ENCODE measurements around the gene AKAP13. TPM values are rescaled to one million over a fixed set of nuclear protein-coding genes. Genes with fewer than 3 reads are reported as not detected.
"Not testable (repeated sequence)": the region's sequence is repeated elsewhere in the genome, so short reads cannot be mapped to it uniquely, and the experiment has no call there.

AKAP13 gene
- polyA plus RNA-seq, 3 donors: 42.2 to 83.3 (median 49.0) TPM

- not testable (repeated sequence) for H3K27ac ChIP-seq (ENCODE audit: low read depth, low read length)
Observed at GRCh38 chr15:85481543-85481942, 101.1 kb downstream of the AKAP13 start.

DNA sequence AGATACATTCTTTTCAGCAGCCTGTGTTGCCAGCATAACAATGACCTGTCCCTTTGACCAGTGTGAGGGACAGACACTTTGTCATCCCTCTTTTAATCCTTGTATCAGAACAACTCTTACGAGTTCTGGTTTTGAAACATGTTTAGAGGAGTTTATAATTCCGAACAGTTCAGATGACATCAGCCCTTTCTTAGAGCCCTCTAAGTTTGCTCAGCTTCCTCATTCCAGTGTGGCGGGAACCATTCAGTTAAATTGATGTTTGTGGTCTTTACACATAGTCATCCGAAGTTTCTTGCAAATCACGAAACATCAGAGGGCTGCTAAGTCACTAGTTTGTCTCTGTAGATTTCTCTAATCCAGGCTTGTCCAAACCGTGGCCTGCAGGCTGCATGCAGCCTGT lies 102.5 kb downstream of the AKAP13 start:
- H3K27ac ChIP-seq (ENCODE audit: low read depth, low read length): no peak overlapping the region
- 29 to 60% (median 33%) methylated on average over 6 of the region's 6 CpGs for WGBS, 3 donors

DNA sequence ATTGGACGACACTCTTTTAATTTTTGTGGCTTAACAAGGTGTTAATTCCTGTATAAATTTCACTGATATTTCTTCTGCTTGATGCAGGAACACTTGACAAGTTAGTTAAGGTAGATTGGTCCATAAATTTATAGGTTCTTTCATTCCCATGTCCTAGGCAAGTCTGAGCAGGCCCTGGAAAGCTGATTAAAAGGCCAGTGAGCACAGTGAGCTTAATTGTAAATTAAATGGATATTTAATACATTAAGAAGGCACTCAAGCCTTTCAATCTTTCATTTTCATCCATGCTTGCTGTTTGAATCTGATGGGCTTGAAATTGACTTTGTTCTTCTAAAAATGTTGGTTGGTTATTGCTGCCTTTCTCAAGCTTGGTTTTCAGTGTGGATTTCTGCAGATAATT lies 103.6 kb downstream of the AKAP13 start:
- 84 to 93% (median 89%) methylated on average over 1 of the region's 1 CpG for WGBS, 3 donors
- H3K27ac ChIP-seq (ENCODE audit: low read depth, low read length): not testable (repeated sequence)

GRCh38 chr15:85484923-85485322 lies 104.5 kb downstream of the AKAP13 start:
- not testable (repeated sequence) for H3K27ac ChIP-seq (ENCODE audit: low read depth, low read length)

- no peak overlapping the region for H3K27ac ChIP-seq (ENCODE audit: low read depth, low read length)
Observed at GRCh38 chr15:85485956-85486567, 105.7 kb downstream of the AKAP13 start.

DNA sequence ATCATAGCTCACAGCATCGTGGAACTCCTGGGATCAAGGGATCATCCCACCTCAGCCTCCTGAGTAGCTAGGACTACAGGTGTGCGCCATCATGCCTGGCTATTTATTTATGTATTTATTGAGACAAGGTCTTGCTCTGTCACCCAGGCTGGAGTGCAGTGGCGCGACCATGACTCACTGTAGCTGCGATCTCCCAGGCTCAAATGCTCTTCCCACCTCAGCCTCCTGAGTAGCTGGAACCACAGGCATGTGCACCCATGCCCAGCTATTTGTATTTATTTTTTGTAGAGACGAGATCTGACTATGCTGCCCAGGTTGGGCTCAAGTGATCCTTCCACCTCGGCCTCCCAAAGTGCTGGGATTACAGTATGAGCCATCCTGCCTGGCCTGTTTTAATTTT lies 107.4 kb downstream of the AKAP13 start:
- 90 to 96% (median 93%) methylated on average over 7 of the region's 7 CpGs for WGBS, 3 donors
- H3K27ac ChIP-seq (ENCODE audit: low read depth, low read length): not testable (repeated sequence)

DNA sequence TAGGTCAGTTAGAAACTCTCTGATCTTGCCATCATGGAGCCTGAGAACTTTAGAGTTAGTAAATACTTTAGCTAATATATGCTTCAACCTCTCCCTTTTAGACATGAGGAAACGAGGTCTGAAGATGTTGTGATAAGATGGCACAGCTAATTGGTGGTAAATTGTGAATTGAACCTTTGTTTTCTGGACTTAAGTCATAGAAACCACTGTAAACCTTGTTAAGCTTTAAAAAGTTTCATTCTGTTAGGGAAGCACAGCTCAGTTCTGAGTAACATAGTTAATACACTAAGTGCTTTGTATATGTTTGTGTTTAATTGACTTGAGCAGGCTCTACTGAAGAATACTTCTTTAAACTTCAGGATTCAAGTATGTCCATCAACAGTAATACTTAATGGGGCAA lies 108.6 kb downstream of the AKAP13 start:
- 65 to 81% (median 65%) methylated on average over 1 of the region's 1 CpG for WGBS, 3 donors
- H3K27ac ChIP-seq (ENCODE audit: low read depth, low read length): no peak overlapping the region

DNA sequence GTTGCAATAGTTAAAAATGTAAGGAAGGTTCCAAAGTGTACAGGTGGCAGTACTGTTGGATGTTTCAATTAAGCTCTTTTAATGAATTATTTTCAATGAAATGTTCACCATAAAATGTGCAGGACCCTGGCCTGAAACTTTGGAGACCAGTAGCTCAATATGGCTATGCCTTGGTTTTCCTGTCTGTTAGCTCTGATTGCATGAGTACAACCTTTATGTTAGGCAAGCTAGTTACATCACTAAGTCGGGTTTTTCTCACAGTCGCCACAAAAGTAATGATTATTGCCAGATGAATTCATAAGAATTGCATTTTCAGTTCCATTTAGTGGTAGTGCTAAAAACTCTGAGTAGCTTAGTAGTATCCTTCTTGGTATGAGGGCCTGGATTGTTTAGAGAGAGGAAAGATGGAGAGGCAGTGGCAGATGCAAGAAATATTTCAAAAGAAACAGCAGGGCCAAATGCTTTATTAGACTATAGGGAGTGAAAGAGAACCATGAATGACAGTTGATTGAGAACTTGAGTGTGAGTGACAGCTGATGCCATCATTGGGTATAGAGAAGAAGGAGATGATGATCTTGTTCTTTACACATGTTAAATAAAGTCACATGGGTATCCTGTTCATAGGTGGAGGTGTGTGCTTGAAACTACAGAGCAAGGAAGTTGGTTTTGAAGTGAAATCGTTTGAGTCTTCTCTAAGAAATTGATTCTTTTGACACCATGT lies 109.5 kb downstream of the AKAP13 start:
- H3K27ac ChIP-seq (ENCODE audit: low read depth, low read length): no peak overlapping the region
- WGBS, 3 donors: 67 to 78% (median 72%) methylated on average over 3 of the region's 3 CpGs

- no peak overlapping the region for H3K27ac ChIP-seq (ENCODE audit: low read depth, low read length)
- WGBS, 3 donors: 73 to 93% (median 85%) methylated on average over 1 of the region's 1 CpG
Observed at GRCh38 chr15:85490856-85491255, 110.5 kb downstream of the AKAP13 start.

DNA sequence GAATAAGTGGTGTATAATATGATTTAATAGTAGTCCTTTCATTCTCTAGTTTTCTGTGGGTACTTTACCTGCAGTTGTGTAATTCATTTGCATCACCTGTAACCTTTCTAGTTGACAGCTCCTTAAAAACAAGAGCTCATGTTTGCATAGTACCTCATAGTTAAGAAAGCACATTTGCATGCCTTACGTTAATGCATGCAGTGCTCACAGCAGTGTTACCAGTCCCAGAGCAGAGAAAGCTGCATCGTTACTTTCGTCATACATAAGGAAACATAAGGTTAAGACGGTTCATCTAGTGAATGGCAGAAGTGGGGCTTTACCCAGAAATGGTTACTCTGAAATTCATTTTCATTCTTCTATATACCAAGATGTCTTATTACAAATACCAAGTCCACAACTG lies 111.3 kb downstream of the AKAP13 start:
- H3K27ac ChIP-seq (ENCODE audit: low read depth, low read length): no peak overlapping the region
- 79 to 90% (median 88%) methylated on average over 4 of the region's 4 CpGs for WGBS, 3 donors

DNA sequence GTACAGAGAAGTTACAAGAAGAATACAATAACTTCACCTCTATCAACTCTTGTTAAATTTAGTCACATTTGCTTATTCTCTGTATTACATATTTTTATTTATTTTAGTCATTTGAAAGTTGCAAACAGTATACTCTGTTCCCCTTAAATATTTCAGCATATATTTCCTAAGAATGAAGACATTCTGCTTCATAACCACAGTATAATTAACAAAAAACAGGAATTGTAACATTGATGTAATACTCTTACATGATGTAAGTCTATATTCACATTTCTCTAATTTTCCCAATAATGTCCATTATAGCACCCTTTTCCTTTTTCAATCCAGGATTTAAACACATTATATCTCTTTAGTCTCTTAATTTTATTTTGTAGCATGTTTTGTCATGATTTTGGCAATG lies 112.0 kb downstream of the AKAP13 start:
- H3K27ac ChIP-seq (ENCODE audit: low read depth, low read length): no peak overlapping the region

GRCh38 chr15:85493260-85493659 lies 112.9 kb downstream of the AKAP13 start:
- WGBS, 3 donors: 95 to 98% (median 97%) methylated on average over 1 of the region's 1 CpG
- no peak overlapping the region for H3K27ac ChIP-seq (ENCODE audit: low read depth, low read length)

DNA sequence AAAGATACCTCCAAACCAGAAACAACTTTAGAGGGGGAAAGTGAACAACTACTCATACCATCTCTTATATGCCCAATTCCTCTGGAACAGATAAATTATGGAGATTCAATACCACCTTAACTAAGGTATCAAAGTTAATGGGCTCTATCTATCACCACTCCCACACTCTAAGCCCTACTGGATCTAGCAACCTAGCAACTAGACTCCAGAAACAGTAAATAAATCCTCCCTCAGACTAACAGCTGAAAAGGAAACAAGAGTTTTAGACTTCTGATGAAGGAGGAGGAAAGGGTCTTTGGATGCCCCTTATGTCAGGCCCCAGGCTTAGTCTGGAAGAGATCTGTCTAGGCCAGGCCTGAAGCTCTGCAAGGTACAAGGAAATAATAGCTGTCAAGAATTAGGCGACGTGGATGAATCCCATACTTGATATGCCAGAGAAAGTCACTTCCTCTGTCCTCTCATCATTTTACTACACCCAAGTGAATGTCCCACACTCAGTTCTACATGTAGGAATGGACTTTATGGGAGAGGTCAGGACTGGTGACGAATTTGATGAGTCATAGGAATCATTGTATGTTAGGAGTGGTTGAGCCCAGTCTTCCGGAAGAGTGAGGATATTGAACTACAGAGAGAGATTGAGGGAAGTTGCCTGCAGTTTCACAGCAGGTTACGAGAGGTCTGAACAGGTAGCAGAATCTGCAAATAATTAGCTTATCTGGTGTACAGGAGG lies 113.8 kb downstream of the AKAP13 start:
- H3K27ac ChIP-seq (ENCODE audit: low read depth, low read length): no peak overlapping the region
- 67 to 77% (median 72%) methylated on average over 5 of the region's 5 CpGs for WGBS, 3 donors

DNA sequence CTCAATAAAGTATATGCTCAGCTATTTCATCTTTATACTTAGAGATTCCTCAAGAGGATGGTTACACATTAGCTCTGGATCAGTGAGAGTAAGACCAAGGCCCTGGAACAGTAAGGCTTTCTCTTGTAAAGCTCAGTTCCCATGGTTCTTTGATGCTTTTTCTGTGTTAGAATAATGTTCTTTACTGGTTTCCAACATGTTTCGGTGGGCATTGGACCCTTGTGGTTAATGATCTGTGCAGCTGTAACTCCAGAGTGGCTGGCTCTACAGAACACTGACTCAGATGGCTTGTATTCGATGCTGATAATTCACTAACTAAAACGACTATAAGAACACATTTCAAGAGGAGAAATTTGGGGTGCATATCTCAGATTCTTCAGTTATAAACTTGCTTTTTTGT lies 114.7 kb downstream of the AKAP13 start:
- 76 to 85% (median 84%) methylated on average over 3 of the region's 3 CpGs for WGBS, 3 donors

DNA sequence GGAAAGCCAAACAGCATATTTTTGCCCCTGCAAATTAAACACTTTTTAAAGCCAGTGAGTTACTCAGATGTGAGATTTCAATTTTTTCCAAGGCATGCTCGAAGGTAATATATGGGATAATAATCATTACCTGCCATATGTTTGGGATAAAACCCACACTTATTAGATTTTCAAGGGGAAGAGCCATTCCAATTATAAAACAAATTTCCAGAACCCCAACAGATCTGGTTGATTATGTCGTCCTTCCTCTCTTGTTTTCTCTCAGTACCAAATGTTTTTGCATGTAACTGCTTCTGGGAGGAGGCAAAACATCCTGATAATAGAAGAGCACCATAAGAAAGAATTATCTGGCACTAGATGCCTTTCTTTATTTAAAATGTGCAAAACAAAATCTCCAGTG lies 115.1 kb downstream of the AKAP13 start:
- H3K27ac ChIP-seq (ENCODE audit: low read depth, low read length): no peak overlapping the region
- 84 to 89% (median 88%) methylated on average over 2 of the region's 2 CpGs for WGBS, 3 donors

More for the DNA sequence above, 114.7 kb downstream of the AKAP13 start:
- H3K27ac ChIP-seq (ENCODE audit: low read depth, low read length): no peak overlapping the region

GRCh38 chr15:85496151-85496550 lies 115.7 kb downstream of the AKAP13 start:
- H3K27ac ChIP-seq (ENCODE audit: low read depth, low read length): no peak overlapping the region
- WGBS, 3 donors: 63 to 87% (median 64%) methylated on average over 8 of the region's 8 CpGs

DNA sequence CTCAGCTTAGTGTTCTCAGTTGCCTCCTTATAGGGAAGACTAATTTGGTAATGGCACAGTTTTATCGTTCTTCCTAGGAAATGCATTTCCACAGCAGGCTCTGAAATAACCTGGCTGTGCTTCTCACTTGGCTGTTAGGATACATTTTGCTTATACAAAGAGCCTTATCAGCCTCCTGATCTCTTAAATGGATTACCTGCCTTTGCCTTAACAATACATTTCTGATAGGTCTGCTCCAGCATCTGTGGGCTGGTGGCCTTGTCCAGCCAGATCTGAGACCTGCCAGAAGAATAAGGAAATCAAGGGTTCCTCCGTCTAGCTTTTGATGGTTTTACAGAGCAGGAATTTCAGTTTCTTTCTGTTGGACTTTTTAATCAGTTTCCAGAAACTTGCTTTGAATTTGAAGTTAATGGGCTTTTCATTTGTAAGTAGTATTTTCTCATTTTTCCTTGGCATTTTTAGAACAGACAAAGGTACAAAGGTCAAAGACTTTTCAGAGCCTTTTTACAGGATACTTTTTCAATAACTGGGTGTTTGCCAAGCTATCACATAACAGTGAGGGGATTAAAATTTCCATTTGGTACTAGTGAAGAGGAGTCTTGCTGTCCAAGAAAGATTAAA lies 116.3 kb downstream of the AKAP13 start:
- 36 to 53% (median 43%) methylated on average over 2 of the region's 2 CpGs for WGBS, 3 donors
- H3K27ac ChIP-seq (ENCODE audit: low read depth, low read length): no peak overlapping the region

DNA sequence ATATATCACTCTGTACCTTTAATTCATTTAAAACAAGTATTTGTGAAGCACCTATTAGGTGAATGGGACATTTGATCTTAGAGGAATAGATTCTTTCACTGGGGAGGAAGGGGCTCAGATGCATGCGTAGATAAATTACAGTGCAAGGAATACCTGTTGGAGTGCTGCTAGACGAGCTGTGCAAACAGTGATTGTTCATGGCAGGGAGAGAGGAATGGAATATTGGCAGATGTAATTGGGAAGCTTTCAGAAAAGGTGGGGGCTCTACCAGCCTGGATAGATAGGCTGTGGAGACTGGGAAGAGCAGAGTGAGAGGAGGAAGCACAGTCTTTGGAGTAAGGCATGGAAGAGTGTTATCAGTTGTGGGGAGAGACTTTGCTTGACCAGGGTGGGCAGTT lies 116.8 kb downstream of the AKAP13 start:
- no peak overlapping the region for H3K27ac ChIP-seq (ENCODE audit: low read depth, low read length)
- 62 to 87% (median 81%) methylated on average over 2 of the region's 2 CpGs for WGBS, 3 donors

DNA sequence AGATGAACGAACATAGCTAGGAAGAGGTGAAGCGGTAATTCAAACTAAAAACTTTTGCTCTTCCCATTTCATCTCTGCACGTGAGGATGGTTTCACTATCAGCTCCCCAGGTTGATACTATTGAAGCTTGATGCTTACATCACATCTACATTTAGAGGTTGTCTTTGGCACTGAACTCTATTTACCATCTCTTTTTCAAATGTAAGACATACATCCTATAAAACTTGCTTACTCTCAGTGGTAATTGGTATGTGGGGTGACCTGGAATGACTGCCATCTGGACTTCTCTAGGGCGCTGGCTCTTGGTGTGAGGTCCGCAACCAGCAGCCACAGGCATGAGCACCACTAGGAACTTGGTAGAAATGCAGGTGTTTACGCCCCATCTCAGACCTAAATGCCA lies 118.1 kb downstream of the AKAP13 start:
- H3K27ac ChIP-seq (ENCODE audit: low read depth, low read length): no peak overlapping the region
- WGBS, 3 donors: 88 to 96% (median 91%) methylated on average over 6 of the region's 6 CpGs

Data from adipose tissue (tissue), 3 donors.